Ureter (tissue), 1 donor: Measurements from ENCODE around the gene CASTOR1. TPM values are rescaled to one million over a fixed set of nuclear protein-coding genes. Genes with fewer than 3 reads are reported as not detected.

Source experiments
- DNase-seq: peaks from one replicate; pipeline ENCODE4 v3.0.0-alpha.2; 2020; ENCODE audit warnings: low spot score
- total RNA-seq: library from RNA; stranded (reverse); gene quantifications from one replicate; pipeline ENCODE4 v1.2.4, GENCODE V29; 2023
- donor health status: DM: yes; HTN: yes; CAD: no.

Gene CASTOR1
- total RNA-seq, 1 donor from 2014 or later: 17.5 TPM

DNA sequence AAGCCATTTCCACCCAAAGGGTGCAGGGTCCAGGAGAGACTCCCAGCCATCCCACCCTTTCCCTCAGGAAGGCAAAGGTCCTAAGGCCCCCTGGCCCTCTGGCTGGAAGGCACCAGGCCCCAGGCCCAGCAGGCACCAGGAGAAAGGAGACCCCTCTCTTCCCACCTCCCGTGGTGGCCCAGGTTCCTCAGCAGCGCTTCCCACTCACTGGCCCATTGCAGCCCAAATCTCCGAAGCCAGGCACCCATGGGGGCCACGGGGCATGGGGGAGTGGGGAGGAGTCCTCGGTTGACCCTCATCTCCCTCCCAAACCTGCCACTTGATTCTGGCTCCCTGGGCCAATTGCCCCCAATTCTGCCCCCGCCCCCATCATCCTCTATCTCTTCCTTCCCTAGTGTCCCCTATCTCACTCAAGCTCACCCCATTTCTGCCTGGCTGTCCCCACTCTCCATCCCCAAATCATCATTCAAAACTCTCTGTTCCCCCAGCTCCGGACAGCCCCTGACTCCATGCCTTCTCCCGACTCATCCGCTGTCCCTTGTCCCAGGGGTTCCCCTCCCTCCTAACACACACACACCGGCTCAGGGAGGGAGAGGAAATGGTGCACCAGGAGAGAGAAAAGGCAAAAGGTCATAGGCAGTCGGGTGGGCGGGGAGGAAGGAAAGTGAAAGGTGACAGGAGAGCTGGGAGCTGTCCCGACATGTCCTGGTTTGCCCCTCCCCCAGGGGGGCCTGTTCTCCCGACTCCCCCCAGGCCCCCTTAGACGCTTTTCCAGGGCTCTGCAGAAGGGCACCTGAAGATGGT is 43.9 kb downstream of the CASTOR1 start:
- DNase-seq: no peak

DNA sequence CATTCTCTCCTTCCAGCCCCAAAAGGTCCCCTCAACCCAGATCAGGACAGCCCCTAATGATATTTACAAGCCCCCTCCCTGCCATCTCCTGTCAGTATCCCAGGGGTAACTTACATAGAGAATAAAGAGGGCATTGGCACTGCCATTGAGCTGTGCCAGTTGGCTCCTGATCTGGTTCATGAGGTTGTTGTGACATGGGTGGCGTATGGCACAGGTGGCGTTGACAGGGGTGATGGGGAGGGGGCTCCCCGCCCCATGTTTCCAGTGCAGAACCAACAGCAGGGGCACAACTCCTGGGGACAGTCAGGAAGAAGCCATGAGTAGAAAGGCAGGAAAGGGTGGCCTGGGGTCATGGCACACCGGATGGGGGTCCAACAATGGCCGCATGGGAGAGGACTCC is 44.7 kb downstream of the CASTOR1 start:
- no peak for DNase-seq

DNA sequence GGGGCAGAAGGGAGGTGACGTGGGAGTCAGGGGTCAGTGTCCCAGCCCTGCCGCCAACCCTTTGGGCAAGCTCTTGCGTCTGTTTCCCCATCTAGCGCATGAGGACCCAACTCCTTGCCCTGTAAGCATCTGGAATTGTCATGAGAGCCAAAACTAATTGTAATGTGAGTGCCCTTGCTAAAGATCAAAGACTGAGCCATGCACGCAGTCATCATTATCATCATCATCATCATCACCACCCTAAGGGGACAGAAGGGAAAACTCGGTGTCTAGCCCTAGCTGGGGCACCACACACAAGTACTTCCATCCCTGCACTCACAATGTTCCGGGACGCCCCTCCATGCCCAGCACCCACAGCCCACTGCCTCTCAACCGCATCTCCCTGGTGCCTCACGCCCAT is 45.2 kb downstream of the CASTOR1 start:
- DNase-seq: no peak

DNA sequence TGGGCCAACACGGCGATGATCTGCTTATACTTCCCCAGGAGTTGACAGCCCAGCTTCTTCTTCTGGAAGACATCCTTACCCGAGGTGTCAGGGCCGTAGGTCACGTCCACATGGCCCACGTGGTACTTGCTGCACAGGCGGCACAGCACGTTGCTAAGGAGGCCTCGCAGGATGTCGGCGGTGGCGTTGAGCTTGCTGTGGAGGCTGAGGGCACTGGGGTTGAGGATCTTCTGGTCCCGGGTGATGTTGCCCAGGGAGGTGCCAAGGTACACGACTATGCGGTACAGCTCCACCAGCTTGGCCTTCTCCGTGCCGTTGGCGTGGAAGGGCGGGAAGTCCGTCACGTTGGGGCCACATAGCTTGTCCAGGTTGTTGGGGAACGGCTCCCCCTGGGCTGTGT is 45.6 kb downstream of the CASTOR1 start:
- no peak for DNase-seq

DNA sequence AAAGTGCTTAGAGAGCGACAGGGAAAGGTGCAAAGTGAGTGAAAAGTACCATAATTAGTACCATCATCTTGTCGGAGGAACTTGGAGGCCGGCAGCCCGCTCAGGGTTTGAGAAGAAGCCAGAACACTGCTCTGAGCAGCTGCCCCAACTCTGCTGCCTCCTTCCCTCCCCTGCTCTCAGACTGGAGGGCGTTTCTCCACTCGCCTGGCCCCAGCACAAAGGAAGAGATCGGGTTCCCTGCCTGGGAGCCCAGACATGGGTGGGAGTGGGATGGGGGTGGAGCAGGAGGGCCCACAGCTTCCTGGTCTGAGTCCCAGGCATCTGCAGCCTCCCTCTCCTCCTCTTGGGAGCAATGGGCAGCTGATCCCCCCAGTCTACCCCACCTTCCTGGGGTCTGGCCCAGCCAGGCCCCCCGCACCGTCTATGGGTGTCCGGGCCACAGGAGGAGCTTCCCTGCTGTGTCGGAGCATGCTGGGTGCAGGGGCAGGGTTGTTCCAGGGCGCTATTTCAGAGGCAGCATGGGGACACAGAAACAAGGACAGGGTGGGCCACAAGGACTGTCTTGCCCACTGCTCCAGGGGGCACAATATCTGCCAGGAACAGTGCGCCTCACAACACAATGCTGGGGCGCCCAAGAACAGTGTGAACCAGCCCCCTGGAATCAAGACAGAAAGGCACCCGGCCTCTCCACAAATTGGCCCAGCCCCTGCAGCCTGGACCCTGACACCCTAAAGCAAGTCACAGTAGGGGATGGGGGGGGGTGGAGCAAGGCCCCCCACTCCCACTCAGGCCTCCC is 47.5 kb downstream of the CASTOR1 start:
- no peak for DNase-seq

DNA sequence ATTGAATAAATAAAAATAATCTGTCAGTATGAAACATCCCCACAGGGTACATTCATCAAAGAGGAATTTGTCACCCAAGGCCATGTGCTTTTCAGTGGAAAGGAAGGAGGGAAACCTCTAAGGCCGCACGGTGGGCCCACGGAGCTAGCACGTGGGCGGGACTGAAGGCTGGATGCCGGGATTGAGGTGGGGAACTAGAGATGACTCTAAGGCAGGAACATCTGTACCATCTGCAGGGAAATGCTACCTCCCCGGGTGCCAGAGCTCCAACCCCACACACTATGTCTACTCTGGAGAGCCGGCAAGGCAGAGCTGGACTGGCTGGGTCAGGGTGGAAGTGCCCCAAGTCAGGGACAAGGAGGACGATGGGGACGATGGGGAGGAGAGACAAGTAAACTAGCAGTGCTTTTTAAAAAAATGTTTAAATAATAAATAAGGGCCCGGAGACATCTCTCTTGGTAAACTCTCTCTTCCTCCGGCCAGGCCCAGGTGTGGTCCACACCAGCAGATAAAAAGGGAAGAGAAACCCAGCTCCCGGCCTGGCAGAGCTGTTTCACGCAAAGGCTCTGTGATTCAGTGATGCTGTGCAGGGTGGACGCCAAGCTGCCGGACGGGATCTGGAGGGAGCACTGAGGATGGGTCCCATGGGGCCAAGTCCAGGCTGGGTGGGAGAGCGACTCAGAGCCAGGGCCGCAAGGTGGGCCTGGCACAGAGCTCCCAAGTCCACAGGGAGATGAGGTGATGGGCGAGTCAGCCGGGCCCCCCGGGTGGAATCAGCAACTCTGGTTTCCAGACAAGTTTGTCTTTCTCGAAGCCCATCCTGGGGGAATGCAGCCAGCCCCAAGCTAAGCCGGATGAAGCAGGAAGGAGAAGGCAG is 48.5 kb downstream of the CASTOR1 start:
- no peak for DNase-seq

DNA sequence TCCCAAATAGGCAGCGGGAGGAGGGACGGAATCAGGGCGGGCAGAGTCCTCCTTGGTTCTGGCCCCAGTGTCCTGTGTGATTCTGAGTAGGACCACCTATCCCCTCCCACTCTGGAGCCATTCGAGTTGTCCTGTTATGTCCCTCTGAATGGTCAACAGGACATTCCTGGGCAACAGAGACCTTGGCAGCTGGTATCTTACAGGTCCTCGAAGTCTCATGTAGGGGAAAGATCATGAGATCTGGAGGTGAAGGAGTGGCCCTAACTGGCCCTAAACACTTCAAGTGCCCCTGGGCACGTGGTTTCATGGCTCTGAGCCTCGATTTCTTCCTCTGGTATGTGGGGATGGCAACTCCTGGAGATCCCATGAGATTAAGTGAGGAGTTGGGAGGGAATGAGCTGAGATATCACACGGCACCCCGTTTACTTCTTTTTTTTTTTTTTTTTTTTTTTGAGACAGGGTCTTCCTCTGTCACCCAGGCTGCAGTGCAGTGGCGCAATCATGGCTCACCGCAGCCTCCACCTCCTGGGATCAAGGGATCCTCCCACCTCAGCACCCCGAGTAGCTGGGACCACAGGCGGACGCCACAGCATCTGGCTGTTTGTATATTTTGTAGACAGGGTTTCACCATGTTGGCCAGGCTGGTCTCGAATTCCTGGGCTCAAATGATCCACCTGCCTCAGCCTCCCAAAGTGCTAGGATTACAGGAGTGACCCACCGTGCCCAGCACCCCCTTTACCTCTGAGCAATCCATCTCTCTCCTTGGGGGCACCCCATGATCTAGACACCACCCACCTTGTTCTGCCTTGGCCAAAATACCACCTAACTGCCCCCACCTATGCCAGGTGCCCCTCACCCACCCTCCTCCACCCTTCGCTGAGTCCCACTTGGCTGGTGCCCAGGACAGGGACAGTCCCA is 49.6 kb downstream of the CASTOR1 start:
- no peak for DNase-seq

DNA sequence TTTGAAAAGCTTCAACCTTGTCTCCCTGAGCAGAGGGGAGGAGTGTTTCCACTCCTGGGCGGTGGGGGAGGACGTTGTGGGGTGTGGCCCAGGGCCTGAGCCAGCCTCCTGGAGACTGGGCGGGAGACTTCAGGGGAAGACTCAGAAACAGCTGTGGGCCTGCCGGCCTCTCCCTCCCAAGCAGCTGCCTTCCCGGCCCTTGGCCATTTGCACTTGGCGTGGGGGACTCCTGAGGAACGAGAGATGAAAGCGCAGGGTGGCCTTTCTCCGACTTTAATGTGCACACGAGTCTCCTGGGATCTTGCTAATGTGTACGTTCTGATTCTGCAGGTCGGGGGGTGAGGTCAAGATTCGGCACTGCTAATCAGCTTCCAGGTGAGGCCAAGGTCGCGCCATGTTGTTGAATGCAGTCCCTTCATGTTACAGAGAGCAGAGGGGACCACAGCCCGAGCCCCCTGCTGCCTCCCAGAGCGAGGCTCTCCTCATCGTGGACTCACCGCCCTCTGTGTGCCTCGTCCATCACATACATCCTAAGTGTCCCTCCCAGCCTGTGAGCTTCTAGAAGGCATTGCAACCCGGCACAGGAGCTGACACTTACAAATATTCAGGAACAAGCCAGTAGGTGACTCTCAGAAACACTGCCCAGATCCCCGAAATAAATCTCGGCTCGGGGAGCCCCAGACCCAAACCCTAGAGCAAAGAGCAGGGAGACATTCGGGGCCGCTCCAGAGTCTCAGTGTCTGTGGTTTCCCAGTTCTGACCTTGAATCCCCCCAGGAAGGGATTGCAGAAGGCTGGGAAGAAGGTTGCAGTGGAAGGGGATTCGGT is 50.4 kb downstream of the CASTOR1 start:
- DNase-seq: no peak

DNA sequence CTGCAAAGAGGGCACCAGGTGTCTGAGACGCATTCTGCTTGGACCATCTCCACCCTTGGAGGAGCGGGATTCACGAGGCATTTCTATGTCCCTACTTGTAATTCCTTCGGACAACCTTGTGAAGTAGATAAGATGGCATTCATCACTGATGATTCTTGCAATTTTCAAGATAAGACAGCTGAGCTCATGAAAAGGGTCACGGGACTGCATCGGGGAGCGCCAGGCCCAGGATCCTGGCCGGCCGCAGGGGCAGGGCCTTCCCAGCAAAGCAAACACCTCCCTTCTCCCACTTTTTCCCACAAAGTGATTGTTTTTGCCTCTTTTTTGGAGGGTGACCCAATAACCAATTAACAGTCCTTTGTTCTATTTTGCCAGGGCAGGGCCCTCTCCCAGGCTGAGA is 51.2 kb downstream of the CASTOR1 start:
- no peak for DNase-seq

DNA sequence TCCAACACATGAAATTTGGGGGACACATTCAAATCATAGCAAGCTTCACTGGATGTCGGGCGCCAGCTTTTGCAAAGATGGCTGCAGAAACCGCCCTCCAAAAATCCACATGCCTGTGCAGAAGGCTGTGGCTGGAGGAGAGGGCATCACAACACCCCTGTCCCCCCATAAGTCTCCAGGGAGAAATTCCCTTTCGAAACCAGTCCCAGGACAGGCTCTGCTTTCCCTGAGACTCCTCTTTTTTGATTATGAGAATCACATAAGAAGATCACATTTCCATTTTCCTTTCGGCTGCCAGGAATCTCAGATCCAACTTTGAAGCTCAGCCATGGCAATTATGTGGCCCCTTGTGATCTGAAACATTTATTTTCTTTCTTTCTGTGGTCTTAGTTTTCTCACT is 52.4 kb downstream of the CASTOR1 start:
- DNase-seq: no peak

DNA sequence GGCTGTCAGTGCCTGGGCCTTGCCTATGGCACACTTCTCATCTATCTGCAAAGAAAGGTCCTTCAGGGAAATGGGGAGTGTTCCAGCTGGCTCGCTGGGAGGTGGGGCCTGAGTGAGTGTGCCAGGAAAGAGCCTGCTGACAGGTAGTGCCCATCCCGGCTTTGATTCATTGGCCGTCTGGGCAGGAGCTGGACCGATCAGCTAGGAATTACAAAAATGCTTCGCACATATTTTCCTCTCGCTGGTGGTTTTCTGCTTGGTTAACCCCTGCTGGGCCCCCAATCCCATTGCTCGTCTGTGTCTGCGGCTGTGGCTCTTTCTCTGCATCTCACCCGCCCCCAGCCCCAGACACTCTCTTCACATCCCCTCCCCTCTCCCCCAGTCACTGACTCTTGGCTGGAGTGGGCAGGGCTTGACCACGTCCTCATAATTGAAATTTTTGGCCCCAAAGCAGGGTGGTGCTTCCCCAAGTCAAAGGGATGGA is 53.6 kb downstream of the CASTOR1 start:
- DNase-seq: no peak

Other genes with a start within 250 kb of the CASTOR1 start
- gene HORMAD2, start 209.0 kb downstream of the CASTOR1 start, total RNA-seq: not detected
- 2.1 TPM for gene LIF, start 42.7 kb downstream of the CASTOR1 start, total RNA-seq
- 0.36 TPM for gene OSM, start 22.7 kb downstream of the CASTOR1 start, total RNA-seq
- 40.0 TPM for gene TBC1D10A, start 37.4 kb upstream of the CASTOR1 start, total RNA-seq
- 193 TPM for gene SF3A1, start 67.4 kb upstream of the CASTOR1 start, total RNA-seq
- 3.3 TPM for gene CCDC157, start 67.5 kb upstream of the CASTOR1 start, total RNA-seq
- 17.5 TPM for gene RNF215, start 97.9 kb upstream of the CASTOR1 start, total RNA-seq
- 5.8 TPM for gene SEC14L2, start 107.5 kb upstream of the CASTOR1 start, total RNA-seq
- 9.1 TPM for gene MTFP1, start 136.3 kb upstream of the CASTOR1 start, total RNA-seq
- not detected for gene SEC14L3, start 182.5 kb upstream of the CASTOR1 start, total RNA-seq
- 0.39 TPM for gene SEC14L4, start 216.2 kb upstream of the CASTOR1 start, total RNA-seq